ENCODE results near the gene MYBPC3.

DNA sequence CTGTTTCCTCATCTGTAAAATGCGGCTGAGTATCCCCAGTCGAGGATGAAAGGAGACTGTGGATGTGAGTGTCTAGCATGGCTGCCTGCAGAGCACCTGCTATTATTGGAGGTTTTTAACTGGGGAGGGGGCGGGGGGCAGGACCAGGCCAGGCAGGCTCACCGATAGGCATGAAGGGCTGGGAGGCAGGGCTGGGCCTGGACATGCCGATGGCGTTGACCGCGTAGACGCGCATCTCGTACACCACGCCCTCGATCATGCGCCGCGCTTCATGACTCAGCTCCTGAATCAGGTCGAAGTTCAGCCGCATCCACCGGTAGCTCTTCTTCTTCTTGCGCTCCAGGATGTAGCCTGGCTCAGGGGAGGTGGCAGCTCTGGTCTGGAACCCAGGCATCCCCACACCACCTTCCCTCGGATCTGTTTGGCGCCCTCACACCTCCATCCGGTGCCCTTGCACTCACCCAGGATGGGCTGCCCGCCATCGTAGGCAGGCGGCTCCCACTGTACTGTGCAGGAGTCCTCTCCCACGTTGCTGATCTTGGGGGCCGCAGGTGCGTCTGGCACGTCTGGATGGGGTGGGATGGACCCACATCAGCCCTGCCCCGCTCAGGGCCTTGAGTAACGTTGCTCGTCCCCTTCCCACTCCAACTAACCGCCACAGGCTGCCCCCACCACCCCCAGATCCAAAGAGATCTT lies 15.1 kb downstream of the MYBPC3 start:
- TF ChIP-seq CTCF (IDR thresholded peaks at IDR 0.05): no peak
- TF ChIP-seq EP300 (IDR thresholded peaks at IDR 0.05): no peak
- TF ChIP-seq POLR2AphosphoS5 (IDR thresholded peaks at IDR 0.05): no peak
